ENCODE measurements around the gene RBFOX2. TPM values are rescaled to one million over a fixed set of nuclear protein-coding genes. Genes with fewer than 3 reads are reported as not detected.

Gene RBFOX2
- total RNA-seq, 2 experiments from 2014 or later = 54.3 to 78.7 TPM

- DNase-seq (ENCODE audit: low spot score) = no peak
- H3K9me2 ChIP-seq (ENCODE audit: insufficient read depth, low read length) = no peaks in the 10 kb centered on the region
- H3K9me3 ChIP-seq (ENCODE audit: low read length) = no peaks in the 10 kb centered on the region
- no peaks in the 10 kb centered on the region for H4K20me1 ChIP-seq (ENCODE audit: insufficient read depth, low read length)
- H3K4me1 ChIP-seq (ENCODE audit: insufficient read depth, low read length, poor library complexity, severe bottlenecking) = peaks cover 10% of the 10 kb centered on the region
- ChIA-PET CTCF (ENCODE audit: unreplicated experiment) (no interaction called here), POLR2A (interaction anchor here (1.0 kb wide), 1 partner anchor 47 kb away, joined by 5 read pairs; no protein-coding TSS in a partner anchor)
- intact Hi-C loops (cut with micrococcal nuclease; ENCODE audit: unreplicated experiment) = no loop called here
- BruUV-seq (replicated peaks) = no TSS peak
- H3K4me3 ChIP-seq (ENCODE audit: low read depth, low read length, poor library complexity, severe bottlenecking) = no peak overlapping the region
- TF ChIP-seq CTCF (conservative IDR thresholded peaks at IDR 0.05; ENCODE audit: low read length) (no peak), EZH2phosphoT487 (IDR thresholded peaks at IDR 0.05; ENCODE audit: borderline replicate concordance, low read depth, low read length) (no peak)
- no peak overlapping the region for H2AFZ ChIP-seq (ENCODE audit: low read length)
- H3K36me3 ChIP-seq (ENCODE audit: insufficient read depth, low read length) = no peaks in the 10 kb centered on the region
- no peaks in the 10 kb centered on the region for H3K79me2 ChIP-seq (ENCODE audit: insufficient read depth, low read depth, low read length)
- no peak overlapping the region for H3K27ac ChIP-seq (ENCODE audit: low read depth, low read length, poor library complexity, severe bottlenecking)
- no peak overlapping the region for H3K4me2 ChIP-seq (ENCODE audit: low read length)
Observed at GRCh38 chr22:36069368-36069767, 40.7 kb upstream of the RBFOX2 start.

- no peak overlapping the region for H3K4me3 ChIP-seq (ENCODE audit: low read depth, low read length, poor library complexity, severe bottlenecking)
- H4K20me1 ChIP-seq (ENCODE audit: insufficient read depth, low read length) = no peaks in the 10 kb centered on the region
- H3K4me2 ChIP-seq (ENCODE audit: low read length) = no peak overlapping the region
- peaks cover 10% of the 10 kb centered on the region for H3K4me1 ChIP-seq (ENCODE audit: insufficient read depth, low read length, poor library complexity, severe bottlenecking)
- TF ChIP-seq EZH2phosphoT487 (IDR thresholded peaks at IDR 0.05; ENCODE audit: borderline replicate concordance, low read depth, low read length) = no peak
- no peak for TF ChIP-seq CTCF (conservative IDR thresholded peaks at IDR 0.05; ENCODE audit: low read length)
- intact Hi-C loops (cut with micrococcal nuclease; ENCODE audit: unreplicated experiment) = no loop called here
- peak; percentile 16 for DNase-seq (ENCODE audit: low spot score)
- H3K79me2 ChIP-seq (ENCODE audit: insufficient read depth, low read depth, low read length) = no peaks in the 10 kb centered on the region
- H2AFZ ChIP-seq (ENCODE audit: low read length) = no peak overlapping the region
- POLR2A ChIA-PET = interaction anchor here (1.0 kb wide), 1 partner anchor 46 kb away, joined by 5 read pairs; no protein-coding TSS in a partner anchor
- no peaks in the 10 kb centered on the region for H3K9me3 ChIP-seq (ENCODE audit: low read length)
- no peaks in the 10 kb centered on the region for H3K9me2 ChIP-seq (ENCODE audit: insufficient read depth, low read length)
- H3K27ac ChIP-seq (ENCODE audit: low read depth, low read length, poor library complexity, severe bottlenecking) = no peak overlapping the region
- no peaks in the 10 kb centered on the region for H3K36me3 ChIP-seq (ENCODE audit: insufficient read depth, low read length)
- CTCF ChIA-PET (ENCODE audit: unreplicated experiment) = no interaction called here
- BruUV-seq (replicated peaks) = no TSS peak
Observed at GRCh38 chr22:36068776-36069344, 40.2 kb upstream of the RBFOX2 start.

- H3K36me3 ChIP-seq (ENCODE audit: insufficient read depth, low read length) = no peaks in the 10 kb centered on the region
Observed at GRCh38 chr22:36067235-36067558, 38.6 kb upstream of the RBFOX2 start.

More at GRCh38 chr22:36067235-36067558, 38.6 kb upstream of the RBFOX2 start:
- ChIA-PET POLR2A (no interaction called here), CTCF (ENCODE audit: unreplicated experiment) (no interaction called here)
- Histone ChIP-seq H3K27ac (ENCODE audit: low read depth, low read length, poor library complexity, severe bottlenecking) (no peak overlapping the region), H3K4me3 (ENCODE audit: low read depth, low read length, poor library complexity, severe bottlenecking) (no peak overlapping the region), H2AFZ (ENCODE audit: low read length) (no peak overlapping the region), H3K9me2 (ENCODE audit: insufficient read depth, low read length) (no peaks in the 10 kb centered on the region), H4K20me1 (ENCODE audit: insufficient read depth, low read length) (no peaks in the 10 kb centered on the region), H3K9me3 (ENCODE audit: low read length) (no peaks in the 10 kb centered on the region), H3K79me2 (ENCODE audit: insufficient read depth, low read depth, low read length) (no peaks in the 10 kb centered on the region), H3K4me1 (ENCODE audit: insufficient read depth, low read length, poor library complexity, severe bottlenecking) (peaks cover 10% of the 10 kb centered on the region), H3K4me2 (ENCODE audit: low read length) (no peak overlapping the region)
- BruUV-seq (replicated peaks) = no TSS peak
- TF ChIP-seq CTCF (conservative IDR thresholded peaks at IDR 0.05; ENCODE audit: low read length) (no peak), EZH2phosphoT487 (IDR thresholded peaks at IDR 0.05; ENCODE audit: borderline replicate concordance, low read depth, low read length) (no peak)
- no peak for DNase-seq (ENCODE audit: low spot score)
- intact Hi-C loops (cut with micrococcal nuclease; ENCODE audit: unreplicated experiment) = no loop called here

Measured in OCI-LY7 (cell line).